Measurements from ENCODE around the gene KREMEN2. TPM values are rescaled to one million over a fixed set of nuclear protein-coding genes. Genes with fewer than 3 reads are reported as not detected.

The KREMEN2 gene
- total and polyA plus RNA-seq, 2 of the 13 experiments (the other 11 are each of a cell fraction or from before 2014, with no cell fraction given), result 0.48 to 1.2 TPM

- no peak; the same call in 1 of the 2 replicates for TF ChIP-seq TBX2 (CRISPR knock-in tag; IDR thresholded peaks at IDR 0.05; ENCODE audit: borderline replicate concordance)
- TF ChIP-seq ZSCAN29 (CRISPR knock-in tag; conservative IDR thresholded peaks at IDR 0.05), result 0 out of 2 replicates have a peak, but pooled peaks have one; percentile 46
- TF ChIP-seq ZNF772 (CRISPR knock-in tag; IDR thresholded peaks at IDR 0.05), result 0 out of 2 replicates have a peak, but pooled peaks have one; percentile 24
- TF ChIP-seq, protein P1, sequence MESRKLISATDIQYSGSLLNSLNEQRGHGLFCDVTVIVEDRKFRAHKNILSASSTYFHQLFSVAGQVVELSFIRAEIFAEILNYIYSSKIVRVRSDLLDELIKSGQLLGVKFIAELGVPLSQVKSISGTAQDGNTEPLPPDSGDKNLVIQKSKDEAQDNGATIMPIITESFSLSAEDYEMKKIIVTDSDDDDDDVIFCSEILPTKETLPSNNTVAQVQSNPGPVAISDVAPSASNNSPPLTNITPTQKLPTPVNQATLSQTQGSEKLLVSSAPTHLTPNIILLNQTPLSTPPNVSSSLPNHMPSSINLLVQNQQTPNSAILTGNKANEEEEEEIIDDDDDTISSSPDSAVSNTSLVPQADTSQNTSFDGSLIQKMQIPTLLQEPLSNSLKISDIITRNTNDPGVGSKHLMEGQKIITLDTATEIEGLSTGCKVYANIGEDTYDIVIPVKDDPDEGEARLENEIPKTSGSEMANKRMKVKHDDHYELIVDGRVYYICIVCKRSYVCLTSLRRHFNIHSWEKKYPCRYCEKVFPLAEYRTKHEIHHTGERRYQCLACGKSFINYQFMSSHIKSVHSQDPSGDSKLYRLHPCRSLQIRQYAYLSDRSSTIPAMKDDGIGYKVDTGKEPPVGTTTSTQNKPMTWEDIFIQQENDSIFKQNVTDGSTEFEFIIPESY (CRISPR knock-in tag; IDR thresholded peaks at IDR 0.05), result no peak
- no peak for TF ChIP-seq ZNF333 (CRISPR knock-in tag; IDR thresholded peaks at IDR 0.05; ENCODE audit: borderline replicate concordance)
- peak; percentile 54; the same call in 1 of the 2 replicates for TF ChIP-seq UBTF (CRISPR knock-in tag; IDR thresholded peaks at IDR 0.05)
- TF ChIP-seq CERS6 (CRISPR knock-in tag; IDR thresholded peaks at IDR 0.05), result no peak
- no peak for TF ChIP-seq NONO (IDR thresholded peaks at IDR 0.05)
- no peak; the same call in 1 of the 2 replicates for TF ChIP-seq NONO (CRISPR knock-in tag; conservative IDR thresholded peaks at IDR 0.05)
Observed at GRCh38 chr16:2981177-2981898, 17.3 kb downstream of the KREMEN2 start (continued).

Measured in HepG2 (cell line).